Umbilical cord (tissue), 2 donors: Measurements from ENCODE around the gene SLC6A3. TPM values are rescaled to one million over a fixed set of nuclear protein-coding genes. Genes with fewer than 3 reads are reported as not detected.
A peak's percentile ranks its signal among the peaks of the same experiment; 100 is the strongest.

Experiments used
- DNase-seq: peaks from one replicate; pipeline ENCODE4 v3.0.0-alpha.2; 2015; ENCODE audit warnings: low spot score
- total RNA-seq: library from RNA; depleted of rRNA; stranded (reverse); fragments of >200 nt; gene quantifications from one replicate; pipeline ENCODE4 v1.2.3, GENCODE V29; 2014; ENCODE audit warnings: low replicate concordance; ENCODE audit not compliant: insufficient read depth

SLC6A3 gene
- total RNA-seq, 1 donor from 2014 or later = 0.96 TPM

GRCh38 chr5:1390861-1391600 is 54.2 kb downstream of the SLC6A3 start:
- no peak for DNase-seq

GRCh38 chr5:1390333-1390732 is 54.9 kb downstream of the SLC6A3 start:
- no peak for DNase-seq

GRCh38 chr5:1388383-1388967 is 56.8 kb downstream of the SLC6A3 start:
- DNase-seq = no peak

- DNase-seq = no peak
Measured at GRCh38 chr5:1387876-1388275, 57.4 kb downstream of the SLC6A3 start.

- no peak for DNase-seq
Measured at GRCh38 chr5:1387059-1387755, 58.0 kb downstream of the SLC6A3 start.

GRCh38 chr5:1386274-1386717 is 58.9 kb downstream of the SLC6A3 start:
- peak; percentile 8 for DNase-seq

GRCh38 chr5:1385395-1386273 is 59.6 kb downstream of the SLC6A3 start:
- DNase-seq = peak; percentile 66

GRCh38 chr5:1384521-1384920 is 60.7 kb downstream of the SLC6A3 start:
- no peak for DNase-seq

- DNase-seq = no peak
Measured at GRCh38 chr5:1383886-1384401, 61.3 kb downstream of the SLC6A3 start.

GRCh38 chr5:1383344-1383743 is 61.9 kb downstream of the SLC6A3 start:
- no peak for DNase-seq

GRCh38 chr5:1382248-1382700 is 63.0 kb downstream of the SLC6A3 start:
- DNase-seq = no peak

- no peak for DNase-seq
Measured at GRCh38 chr5:1381370-1382247, 63.6 kb downstream of the SLC6A3 start.

GRCh38 chr5:1380910-1381309 is 64.3 kb downstream of the SLC6A3 start:
- DNase-seq = no peak

- peak; percentile 14 for DNase-seq
Measured at GRCh38 chr5:1380011-1380817, 65.0 kb downstream of the SLC6A3 start.

- DNase-seq = no peak
Measured at GRCh38 chr5:1378866-1379659, 66.2 kb downstream of the SLC6A3 start.

- no peak for DNase-seq
Measured at GRCh38 chr5:1378096-1378495, 67.1 kb downstream of the SLC6A3 start.

GRCh38 chr5:1376981-1377380 is 68.3 kb downstream of the SLC6A3 start:
- no peak for DNase-seq
